ENCODE data around the gene PCP2.

The PCP2 gene

DNA sequence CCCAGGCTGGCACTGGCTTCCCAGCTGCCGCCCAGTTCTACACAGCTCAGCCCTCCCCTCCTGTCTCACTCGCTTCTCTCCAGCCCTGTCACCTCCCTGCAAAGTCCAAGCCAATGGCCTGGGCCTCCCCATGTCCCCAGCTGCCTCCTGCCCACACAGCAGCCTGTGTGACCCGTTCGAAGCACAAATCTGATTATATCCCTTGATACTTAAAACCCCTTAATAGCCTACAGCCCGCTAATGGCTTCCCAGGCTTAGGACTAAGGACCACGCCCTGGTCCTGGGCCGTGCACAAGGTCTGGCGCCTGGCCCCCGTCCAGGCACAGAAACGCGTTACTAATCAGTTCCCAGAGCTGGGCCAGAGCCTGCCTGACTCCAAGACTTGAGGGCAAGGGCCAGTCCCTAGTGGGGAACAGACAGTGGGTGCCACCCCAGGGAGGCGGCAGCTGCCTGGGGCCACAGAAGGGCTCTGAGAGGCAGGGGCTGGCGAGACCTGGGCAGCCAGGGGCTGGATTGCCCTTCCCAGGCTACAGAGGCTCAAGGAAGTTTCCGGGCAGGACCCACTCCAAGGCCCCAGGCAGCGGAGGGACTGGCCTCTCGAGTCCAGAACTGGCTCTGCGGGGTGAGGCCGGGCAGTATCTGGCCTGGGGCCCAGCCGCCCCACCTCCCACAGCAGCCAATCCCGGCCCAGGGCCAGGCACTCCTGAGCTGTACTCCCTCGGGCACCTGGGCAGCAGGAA, 14.6 kb downstream of the PCP2 start:
- no peak for DNase-seq

DNA sequence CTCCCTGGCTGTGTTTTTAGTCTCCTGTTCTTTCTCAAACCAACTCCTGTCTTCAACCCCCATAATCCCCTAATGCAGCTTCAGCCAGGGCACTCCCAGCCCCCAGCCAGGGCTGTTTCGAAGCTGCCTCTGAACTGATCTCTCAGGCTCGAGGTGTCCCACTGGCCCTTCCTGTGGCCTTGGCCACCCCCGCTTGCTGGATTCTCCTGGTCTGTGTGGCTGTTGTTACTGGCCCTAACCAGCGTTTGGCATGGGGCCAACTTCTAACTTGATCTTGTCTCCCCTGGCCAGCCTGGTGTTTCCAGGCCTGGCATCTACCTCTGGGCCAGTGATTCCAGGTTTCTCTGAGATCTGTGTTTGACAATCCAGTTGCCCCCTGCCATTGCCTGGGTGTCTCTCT, 15.2 kb downstream of the PCP2 start:
- no peak for DNase-seq

DNA sequence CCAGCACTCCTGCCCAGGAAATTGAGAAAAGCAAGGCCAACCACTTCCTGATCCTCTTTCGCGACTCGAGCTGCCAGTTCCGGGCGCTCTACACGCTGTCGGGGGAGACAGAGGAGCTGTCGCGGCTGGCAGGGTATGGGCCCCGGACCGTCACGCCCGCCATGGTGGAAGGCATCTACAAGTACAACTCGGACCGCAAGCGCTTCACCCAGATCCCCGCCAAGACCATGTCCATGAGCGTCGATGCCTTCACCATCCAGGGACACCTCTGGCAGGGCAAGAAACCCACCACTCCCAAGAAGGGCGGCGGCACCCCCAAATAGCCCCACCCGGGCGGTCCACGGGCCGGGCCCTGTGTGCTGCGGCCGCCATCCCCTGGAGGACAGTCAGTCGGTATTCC, 15.8 kb downstream of the PCP2 start:
- no peak for DNase-seq

DNA sequence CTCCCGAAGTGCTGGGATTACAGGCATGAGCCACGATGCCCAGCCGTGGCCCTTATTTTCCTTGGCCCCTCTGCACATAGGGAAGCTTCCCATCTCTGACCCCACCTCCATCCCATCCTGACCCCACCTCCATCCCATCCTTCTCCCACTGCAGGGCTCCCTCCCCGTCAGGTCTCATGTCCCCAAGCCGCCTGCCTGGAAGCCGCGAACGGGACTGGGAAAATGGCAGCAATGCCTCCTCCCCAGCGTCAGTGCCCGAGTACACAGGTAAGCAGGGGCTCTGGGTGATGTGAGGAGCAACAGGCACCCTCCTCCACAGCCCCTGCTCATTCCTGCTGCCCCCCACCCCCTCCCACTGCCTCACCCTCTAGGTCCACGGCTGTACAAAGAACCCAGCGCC, 16.3 kb downstream of the PCP2 start:
- DNase-seq: no peak

DNA sequence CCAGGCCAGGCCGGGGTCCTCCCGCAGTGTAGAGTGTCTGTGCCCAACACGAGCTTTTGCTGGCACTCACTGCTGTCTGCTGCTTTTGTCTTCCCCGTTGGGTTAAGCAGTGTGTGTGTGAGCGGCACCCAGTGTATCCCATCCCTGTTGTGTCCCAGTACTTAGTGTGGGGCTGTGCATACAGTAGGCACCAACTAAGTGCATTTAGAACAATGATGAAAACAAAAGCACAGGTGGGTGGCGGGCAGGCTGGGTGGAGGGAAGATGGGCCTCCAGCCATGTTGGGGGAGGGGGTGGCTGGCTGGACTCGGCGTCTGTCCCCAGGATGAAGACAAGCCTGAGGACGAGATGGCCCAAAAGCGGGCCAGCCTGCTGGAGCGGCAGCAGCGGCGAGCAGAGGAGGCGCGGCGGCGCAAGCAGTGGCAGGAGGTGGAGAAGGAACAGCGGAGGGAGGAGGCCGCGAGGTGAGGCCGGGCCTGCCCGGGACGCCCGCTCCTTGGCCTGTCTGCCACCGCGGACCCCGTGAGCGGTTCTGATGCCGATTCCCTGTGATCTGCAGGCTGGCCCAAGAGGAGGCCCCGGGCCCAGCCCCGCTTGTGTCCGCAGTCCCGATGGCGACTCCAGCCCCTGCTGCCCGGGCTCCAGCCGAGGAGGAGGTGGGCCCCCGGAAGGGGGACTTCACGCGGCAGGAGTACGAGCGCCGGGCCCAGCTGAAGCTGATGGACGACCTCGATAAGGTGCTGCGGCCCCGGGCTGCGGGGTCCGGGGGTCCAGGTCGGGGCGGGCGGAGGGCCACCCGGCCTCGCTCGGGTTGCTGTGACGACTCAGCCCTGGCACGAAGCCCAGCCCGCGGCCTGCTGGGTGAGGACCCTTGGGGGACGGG, 18.4 kb downstream of the PCP2 start:
- DNase-seq: no peak

DNA sequence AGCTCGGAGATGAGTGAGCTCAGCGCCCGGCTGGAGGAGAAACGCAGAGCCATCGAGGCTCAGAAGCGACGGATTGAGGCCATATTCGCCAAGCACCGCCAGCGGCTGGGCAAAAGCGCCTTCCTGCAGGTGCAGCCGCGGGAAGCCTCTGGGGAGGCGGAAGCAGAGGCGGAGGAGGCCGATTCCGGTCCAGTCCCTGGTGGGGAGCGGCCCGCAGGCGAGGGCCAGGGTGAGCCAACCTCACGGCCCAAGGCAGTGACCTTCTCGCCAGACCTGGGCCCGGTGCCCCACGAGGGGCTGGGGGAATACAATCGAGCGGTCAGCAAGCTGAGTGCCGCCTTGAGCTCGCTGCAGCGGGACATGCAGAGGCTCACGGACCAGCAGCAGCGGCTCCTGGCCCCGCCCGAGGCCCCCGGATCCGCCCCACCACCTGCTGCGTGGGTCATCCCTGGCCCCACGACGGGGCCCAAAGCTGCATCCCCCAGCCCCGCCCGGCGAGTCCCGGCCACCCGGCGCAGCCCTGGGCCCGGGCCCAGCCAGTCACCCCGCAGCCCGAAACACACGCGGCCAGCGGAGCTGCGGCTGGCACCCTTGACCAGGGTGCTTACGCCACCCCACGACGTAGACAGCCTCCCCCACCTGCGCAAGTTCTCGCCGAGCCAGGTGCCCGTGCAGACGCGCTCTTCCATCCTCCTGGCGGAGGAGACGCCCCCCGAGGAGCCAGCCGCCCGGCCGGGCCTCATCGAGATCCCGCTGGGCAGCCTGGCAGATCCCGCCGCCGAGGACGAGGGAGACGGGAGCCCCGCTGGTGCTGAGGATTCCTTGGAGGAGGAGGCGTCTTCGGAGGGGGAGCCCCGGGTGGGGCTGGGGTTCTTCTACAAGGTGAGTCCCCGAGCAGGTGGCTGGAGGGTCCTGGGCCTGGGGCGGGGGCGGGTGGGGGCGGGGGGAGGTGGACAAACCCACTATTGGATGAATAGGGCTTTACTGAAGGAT, 20.9 kb downstream of the PCP2 start:
- DNase-seq: no peak

DNA sequence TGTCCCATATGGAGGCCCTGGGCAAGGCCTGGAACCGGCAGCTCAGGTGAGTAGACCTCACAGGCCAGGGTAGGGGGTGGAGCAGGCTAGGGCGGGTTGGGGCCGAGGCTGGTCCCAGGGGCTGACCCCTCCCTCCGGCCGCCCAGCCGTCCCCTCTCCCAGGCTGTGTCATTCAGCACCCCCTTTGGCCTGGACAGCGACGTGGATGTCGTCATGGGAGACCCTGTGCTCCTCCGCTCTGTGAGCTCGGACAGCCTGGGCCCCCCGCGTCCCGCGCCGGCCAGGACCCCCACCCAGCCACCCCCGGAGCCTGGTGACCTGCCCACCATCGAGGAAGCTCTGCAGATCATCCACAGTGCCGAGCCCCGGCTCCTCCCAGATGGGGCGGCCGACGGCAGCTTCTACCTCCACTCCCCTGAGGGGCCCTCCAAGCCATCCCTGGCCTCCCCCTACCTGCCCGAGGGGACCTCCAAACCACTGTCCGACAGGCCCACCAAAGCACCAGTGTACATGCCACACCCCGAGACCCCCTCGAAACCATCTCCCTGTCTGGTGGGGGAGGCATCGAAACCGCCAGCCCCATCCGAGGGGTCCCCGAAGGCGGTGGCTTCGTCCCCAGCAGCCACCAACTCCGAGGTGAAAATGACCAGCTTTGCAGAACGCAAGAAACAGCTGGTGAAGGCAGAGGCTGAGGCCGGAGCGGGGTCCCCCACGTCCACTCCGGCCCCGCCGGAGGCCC, 21.8 kb downstream of the PCP2 start:
- DNase-seq: no peak

DNA sequence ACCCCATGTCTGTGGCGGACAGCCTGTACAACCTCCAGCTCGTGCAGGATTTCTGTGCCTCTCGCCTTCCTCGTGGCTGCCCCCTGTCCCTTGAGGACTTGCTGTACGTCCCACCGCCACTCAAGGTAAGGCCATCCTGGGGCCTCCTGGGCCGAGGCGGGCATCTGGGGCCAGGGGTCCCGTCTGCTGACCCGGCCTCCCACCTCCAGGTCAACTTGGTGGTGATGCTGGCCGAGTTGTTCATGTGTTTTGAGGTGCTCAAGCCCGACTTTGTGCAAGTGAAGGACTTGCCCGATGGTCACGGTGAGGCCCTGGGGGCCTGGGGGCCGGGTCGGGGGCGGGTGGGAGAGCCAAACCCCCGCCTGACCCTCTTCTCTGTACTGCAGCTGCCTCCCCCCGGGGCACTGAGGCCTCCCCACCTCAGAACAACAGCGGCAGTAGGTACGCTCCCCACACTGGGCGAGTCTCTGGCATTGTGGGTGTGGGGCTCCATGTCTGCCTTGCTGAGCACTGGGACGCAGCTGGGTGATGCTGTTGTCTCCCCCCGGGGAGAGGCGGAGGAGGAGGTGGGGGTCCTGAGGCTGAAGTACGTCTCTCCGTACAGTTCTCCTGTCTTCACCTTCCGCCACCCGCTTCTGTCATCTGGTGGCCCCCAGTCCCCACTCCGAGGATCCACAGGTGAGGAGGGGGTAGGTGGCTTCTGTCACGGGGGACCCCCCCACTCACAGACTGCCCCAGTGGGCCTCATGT, 22.9 kb downstream of the PCP2 start:
- no peak for DNase-seq

DNA sequence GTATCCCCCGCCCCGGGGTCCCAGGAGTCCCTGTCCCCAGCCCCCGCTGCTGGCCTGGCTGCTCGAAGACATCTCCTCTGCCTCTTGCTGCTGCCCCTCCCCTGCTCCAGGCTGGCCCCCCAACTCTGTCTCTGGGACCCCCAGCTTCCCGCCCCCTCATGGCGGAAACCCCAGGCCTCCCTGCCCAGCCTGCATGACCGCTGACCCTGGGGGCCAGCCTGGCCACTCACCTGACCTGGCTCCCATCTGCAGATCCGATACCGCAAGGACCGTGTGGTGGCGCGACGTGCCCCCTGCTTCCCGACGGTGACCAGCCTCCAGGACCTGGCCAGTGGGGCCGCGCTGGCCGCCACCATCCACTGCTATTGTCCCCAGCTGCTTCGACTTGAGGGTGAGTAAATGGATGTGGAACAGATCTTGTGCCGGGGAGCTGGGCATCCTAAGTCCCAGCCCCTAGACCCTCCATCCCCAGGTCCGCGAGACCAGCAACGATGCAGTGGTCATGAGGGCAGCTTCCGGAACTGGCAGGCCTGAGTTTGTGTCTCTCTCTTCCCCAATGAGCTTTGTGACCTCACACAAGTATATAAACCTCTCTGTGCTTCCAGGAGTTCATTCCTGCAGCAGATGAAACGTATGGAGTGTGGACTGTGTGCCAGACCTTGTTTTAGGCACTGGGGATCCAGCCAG, 25.5 kb downstream of the PCP2 start:
- DNase-seq: no peak

DNA sequence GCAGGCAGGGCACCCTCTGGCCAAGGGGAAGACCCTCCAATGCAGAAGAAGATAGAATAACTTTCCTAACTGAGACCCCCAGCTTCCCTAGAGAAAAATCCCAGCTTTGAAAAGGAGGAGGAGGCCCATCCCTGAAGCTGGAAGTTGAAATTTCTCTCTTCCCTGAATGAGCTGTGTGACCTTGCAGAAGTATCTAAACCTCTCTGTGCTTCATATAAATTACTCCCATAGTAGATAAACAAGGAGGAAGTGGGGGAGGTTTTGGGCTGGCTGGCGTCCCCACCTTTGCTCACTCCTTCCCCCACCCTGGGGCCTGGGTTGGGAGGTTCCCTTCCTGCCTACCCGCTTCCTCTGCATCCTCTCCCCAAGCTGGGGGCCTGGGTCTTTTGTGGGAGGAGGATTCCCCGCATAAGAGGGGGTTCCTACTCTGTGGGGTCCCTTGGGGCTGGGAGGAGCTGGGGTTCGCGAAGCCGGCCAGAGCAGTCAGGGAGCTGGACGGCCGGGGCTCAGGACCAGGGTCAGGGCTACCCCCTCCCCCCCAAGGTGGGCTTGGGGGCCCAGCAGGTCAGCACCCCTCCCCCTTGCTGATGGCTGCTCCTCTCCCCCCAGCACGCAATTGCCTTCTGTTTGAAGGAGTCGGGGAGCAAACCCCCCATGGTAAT, 26.2 kb downstream of the PCP2 start:
- DNase-seq: no peak

DNA sequence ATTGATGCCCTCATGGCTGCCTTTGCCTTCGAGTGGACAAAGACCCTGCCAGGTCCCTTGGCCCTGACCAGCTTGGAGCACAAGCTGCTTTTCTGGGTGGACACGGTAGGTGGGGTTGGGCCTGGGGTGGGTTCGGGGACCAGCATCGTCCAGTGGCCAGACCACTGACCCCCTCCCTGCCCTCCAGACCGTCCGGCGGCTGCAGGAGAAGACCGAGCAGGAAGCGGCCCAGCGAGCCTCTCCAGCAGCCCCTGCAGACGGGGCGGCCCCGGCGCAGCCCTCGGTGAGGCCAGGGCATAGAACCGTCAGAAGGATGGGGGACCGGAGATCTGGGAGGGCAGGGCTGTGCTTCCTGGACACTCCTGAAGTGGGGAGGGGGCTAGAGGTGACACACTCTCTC, 27.2 kb downstream of the PCP2 start:
- no peak for DNase-seq

DNA sequence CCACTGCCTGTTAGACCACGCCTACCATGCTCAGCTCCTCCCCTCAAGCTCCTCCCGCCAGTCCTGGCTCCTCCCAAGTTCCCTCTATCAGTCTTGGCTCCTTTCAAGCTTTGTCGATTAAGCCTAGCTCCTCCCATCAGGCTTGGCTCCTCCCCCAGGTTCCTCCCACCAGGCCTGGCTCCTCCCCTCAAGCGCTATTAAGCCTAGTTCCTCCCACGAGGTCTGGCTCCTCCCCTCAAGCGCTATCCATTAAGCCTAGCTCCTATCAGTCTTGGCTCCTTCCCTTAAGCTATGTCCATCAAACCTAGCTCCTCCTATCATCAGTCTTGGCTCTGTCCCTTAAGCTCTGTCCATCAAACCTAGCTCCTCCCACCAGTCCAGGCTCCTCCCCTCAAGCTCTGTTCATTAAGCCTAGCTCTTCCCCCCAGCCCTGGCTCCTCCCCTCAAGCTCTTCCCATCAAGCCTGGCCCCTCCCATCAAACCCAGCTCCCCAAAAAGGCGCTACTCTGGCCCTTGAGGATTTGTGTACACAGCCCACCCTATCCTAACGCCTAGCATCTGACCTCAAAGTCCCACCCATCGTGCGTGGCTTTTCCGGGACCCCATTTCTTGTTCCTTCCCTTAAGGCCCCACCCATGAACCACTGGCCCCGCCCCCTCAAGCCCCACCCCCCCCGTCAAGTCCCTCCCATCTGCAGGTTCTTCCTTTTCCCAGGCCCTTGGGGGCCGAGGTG, 27.9 kb downstream of the PCP2 start:
- DNase-seq: peak; percentile 23

DNA sequence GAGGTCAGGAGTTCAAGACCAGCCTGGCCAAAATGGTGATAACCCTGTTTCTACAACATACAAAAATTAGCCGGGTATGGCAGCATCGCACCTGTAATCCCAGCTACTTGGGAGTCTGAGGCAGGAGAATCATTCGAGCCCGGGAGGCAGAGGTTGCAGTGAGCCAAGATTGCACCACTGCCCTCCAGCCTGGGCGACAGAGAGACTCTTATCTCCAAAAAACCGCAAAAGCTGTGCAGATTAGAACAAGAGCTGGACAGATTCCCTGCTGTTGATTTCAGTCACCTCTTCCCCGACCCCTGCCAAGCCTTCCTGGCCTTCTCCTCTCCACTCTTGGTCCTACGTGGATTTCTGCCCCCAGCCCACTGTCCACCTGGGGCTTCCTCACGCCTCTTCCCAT, 29.6 kb downstream of the PCP2 start:
- no peak for DNase-seq

DNA sequence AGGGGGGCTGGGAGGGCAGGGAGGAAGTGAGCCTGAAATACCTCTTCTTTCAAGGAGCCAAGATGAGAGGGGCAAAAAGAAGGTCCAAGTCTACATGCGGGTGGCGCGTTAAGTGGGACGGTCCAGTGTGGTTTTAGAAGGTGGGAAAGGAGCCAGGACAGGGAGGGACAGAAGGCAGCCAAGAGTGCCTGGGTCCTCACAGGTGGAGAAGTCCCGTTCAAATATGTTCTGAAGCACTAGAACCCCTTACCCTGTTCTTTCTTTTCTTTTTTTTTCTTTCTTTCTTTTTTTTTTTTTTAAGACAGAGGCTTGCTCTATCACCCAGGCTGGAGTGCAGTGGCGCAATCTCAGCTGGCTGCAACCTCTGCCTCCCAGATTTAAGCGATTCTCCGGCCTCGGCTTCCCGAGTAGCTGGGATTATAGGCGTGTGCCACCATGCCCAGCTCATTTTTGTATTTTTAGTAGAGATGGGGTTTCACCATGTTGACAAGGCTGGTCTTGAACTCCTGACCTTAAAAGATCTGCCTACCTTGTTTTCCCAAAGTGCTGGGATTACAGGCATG, 30.5 kb downstream of the PCP2 start:
- DNase-seq: no peak

DNA sequence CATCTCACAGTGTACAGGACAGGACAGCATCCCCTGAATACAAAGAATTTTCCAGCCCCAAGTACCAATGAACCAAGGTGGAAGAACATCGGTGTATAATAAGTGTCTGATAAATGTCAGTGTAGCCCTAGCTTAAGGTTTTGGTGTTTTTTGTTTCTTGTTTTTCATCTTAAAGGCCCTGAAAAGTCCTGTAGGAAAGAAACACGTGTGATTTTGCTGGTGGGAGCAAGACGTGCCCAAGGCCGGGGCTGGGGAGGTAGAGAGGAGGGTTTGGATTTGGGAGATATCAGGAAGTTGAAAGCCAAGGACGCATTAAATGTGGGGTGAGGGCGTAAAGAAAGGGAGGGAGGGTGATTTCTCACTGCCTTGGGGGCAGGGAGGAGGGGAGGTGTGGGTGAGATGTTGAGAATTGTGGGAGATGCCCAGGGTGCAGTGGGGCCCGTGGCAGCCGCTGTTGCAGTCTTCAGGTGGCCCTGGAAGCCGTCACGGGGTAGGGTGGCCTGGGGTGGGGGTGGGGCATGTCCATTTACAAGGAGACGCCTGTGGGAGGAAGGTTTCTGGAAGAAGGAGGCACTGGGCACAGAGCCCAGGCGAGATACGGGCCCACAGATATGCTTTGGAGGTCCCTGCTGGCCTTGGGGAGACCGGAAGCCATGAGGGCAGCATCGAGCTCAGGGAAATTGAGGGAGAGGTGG, 31.1 kb downstream of the PCP2 start:
- DNase-seq: no peak

DNA sequence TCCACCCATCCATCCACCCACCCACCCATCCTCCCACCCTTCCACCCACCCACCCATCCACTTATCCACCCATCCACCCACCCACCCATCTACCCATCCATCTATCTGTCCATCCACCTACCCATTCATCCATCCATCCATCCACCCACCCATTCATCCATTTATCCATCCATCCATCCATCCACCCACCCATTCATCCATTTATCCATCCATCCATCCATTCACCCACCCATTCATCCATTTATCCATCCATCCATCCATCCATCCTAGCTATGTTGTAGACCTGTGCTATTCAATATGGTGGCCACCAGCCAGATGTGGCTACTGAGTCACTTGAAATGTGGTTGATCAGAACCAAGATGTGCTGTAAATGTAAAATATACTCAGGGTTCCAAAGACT, 32.8 kb downstream of the PCP2 start:
- DNase-seq: no peak

DNA sequence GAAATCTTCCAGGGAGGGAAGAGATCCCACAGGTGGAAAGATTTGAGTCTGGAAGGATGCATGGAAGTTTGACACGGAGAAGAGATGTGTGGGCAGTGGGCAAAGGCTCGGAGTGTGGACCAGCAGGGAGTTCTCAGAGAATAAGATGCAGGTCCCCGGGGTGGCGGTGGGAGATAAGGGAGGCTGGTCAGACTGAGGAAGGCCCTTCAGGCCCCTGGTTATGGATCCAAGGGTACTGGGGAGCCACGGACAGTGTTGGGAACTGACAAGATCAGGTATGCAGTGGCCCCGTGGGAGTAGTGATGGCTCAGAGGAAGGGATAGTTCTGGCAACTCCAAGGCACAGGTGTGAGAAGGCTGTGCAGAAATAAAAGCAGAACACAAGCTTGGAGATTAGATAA, 35.3 kb downstream of the PCP2 start:
- DNase-seq: no peak

DNA sequence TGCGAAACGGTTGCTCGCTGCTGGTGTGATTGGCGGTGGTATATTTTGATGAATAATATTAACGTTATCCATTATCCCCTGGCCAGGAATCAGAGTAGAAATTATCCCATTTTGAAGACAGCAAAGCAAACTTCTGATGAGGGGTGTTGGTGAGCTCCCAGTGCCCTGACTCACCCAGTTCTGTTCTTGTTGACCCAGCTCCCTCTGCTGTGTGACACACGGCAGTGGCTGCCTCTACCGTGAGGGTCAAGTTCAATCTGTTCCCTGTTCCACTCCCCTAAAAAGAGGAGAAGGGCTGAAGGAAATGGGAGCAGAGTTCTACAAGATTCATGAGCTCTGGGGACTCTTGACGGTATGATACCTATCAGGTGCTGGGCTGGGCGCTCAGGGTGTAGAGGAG, 35.8 kb downstream of the PCP2 start:
- DNase-seq: no peak

Data from NCI-H2029 (cell line).